Neural progenitor cell (in vitro differentiated cells): ENCODE data around the gene ABCC8. TPM values are rescaled to one million over a fixed set of nuclear protein-coding genes. Genes with fewer than 3 reads are reported as not detected.

Experiments
- DNase-seq: peaks from one replicate; pipeline ENCODE4 v3.0.0-alpha.2; 2016; ENCODE audit warnings: low spot score
- H2AFZ ChIP-seq: fragments of 200-600 bp; sonication (generic); replicated peaks from 2 replicates; pipeline ENCODE4 v1.6.1; 2016; ENCODE audit warnings: antibody characterized with exemption
- H3F3A ChIP-seq: fragments of 200-600 bp; sonication (generic); 2 replicates; pipeline ENCODE4 v1.6.1; 2016; ENCODE audit warnings: antibody characterized with exemption, low read depth
- H3K27ac ChIP-seq: fragments of 200-600 bp; sonication (generic); 2 replicates; pipeline ENCODE4 v1.5.1; 2016; ENCODE audit warnings: mild to moderate bottlenecking
- H3K27me3 ChIP-seq: fragments of 200-600 bp; sonication (generic); 2 replicates; pipeline ENCODE4 v1.6.1; 2016; ENCODE audit warnings: mild to moderate bottlenecking, moderate library complexity
- H3K36me3 ChIP-seq: fragments of 200-600 bp; sonication (generic); 2 replicates; pipeline ENCODE4 v1.5.1; 2016
- H3K4me1 ChIP-seq: fragments of 200-600 bp; sonication (generic); 2 replicates; pipeline ENCODE4 v1.6.1; 2016; ENCODE audit warnings: mixed run types
- H3K4me2 ChIP-seq: fragments of 200-600 bp; sonication (generic); 2 replicates; pipeline ENCODE4 v1.6.1; 2016
- H3K4me3 ChIP-seq: fragments of 200-600 bp; sonication (generic); 2 replicates; pipeline ENCODE4 v1.5.1; 2016
- H3K79me2 ChIP-seq: fragments of 200-600 bp; sonication (generic); 2 replicates; pipeline ENCODE4 v1.6.1; 2016; ENCODE audit warnings: low read depth
- H3K9ac ChIP-seq: fragments of 200-600 bp; sonication (generic); 2 replicates; pipeline ENCODE4 v1.6.1; 2016
- H3K9me3 ChIP-seq: fragments of 200-600 bp; sonication (generic); 2 replicates; pipeline ENCODE4 v1.5.1; 2016; ENCODE audit warnings: low read depth
- H4K20me1 ChIP-seq: fragments of 200-600 bp; sonication (generic); 2 replicates; pipeline ENCODE4 v1.6.1; 2016; ENCODE audit warnings: low read depth
- H3K27ac Mint-ChIP-seq: 3 replicates; pipeline ENCODE4 v1.8.0; 2021; ENCODE audit warnings: mixed read lengths
- H3K27me3 Mint-ChIP-seq: 2 replicates; pipeline ENCODE4 v1.8.0; 2022; ENCODE audit warnings: low read depth, mild to moderate bottlenecking, inconsistent platforms, moderate library complexity, mixed read lengths; ENCODE audit not compliant: insufficient read depth
- H3K36me3 Mint-ChIP-seq: 3 replicates; pipeline ENCODE4 v1.8.0; 2021; ENCODE audit warnings: mixed read lengths
- H3K4me1 Mint-ChIP-seq: 3 replicates; pipeline ENCODE4 v1.8.0; 2021; ENCODE audit warnings: mixed read lengths
- H3K4me3 Mint-ChIP-seq: 3 replicates; pipeline ENCODE4 v1.8.0; 2021; ENCODE audit warnings: mild to moderate bottlenecking, moderate library complexity, mixed read lengths
- H3K9me3 Mint-ChIP-seq: 3 replicates; pipeline ENCODE4 v1.8.0; 2020; ENCODE audit warnings: mixed read lengths
- CTCF ChIP-seq: fragments of 200-600 bp; sonication (generic); IDR thresholded peaks from 2 replicates; pipeline ENCODE4 v1.5.1; 2017; ENCODE audit warnings: antibody characterized with exemption, mild to moderate bottlenecking
- EZH2 ChIP-seq: fragments of 200-600 bp; sonication (generic); IDR thresholded peaks from 2 replicates; pipeline ENCODE4 v1.6.1; 2017; ENCODE audit warnings: antibody characterized with exemption, mild to moderate bottlenecking, moderate library complexity
- EZH2phosphoT487 ChIP-seq: fragments of 200-600 bp; sonication (generic); IDR thresholded peaks from 2 replicates; pipeline ENCODE4 v1.6.1; 2017; ENCODE audit warnings: antibody characterized with exemption
- total RNA-seq: library from RNA; depleted of rRNA; stranded (reverse); fragments of >200 nt; gene quantifications from 2 replicates; pipeline ENCODE4 v1.2.3, GENCODE V29; 2015; ENCODE audit warnings: low replicate concordance

ABCC8 gene
- total RNA-seq, 1 donor from 2014 or later, result 0.32 TPM

GRCh38 chr11:17473071-17473744 is 3.4 kb downstream of the ABCC8 start:
- peaks cover 25% of the 10 kb centered on the region for H3K4me1 Mint-ChIP-seq

GRCh38 chr11:17472467-17472866 is 4.2 kb downstream of the ABCC8 start:
- H3K9me3 ChIP-seq, result no peaks in the 10 kb centered on the region
- H3K4me1 ChIP-seq, result peaks cover 21% of the 10 kb centered on the region
- H3K79me2 ChIP-seq, result no peaks in the 10 kb centered on the region
- Mint-ChIP-seq H3K36me3 (no peaks in the 10 kb centered on the region), H3K4me1 (peaks cover 20% of the 10 kb centered on the region), H3K27me3 (peaks cover 32% of the 10 kb centered on the region), H3K9me3 (no peaks in the 10 kb centered on the region), H3K27ac (no peak overlapping the region), H3K4me3 (no peak overlapping the region)
- H3K36me3 ChIP-seq, result no peaks in the 10 kb centered on the region
- H4K20me1 ChIP-seq, result peaks cover 16% of the 10 kb centered on the region
- H3K27me3 ChIP-seq, result peaks cover 82% of the 10 kb centered on the region
- TF ChIP-seq EZH2 (no peak), CTCF (no peak), EZH2phosphoT487 (no peak)
- H3F3A ChIP-seq, result peaks cover 28% of the 10 kb centered on the region
- H3K4me3 ChIP-seq, result no peak overlapping the region
- H2AFZ ChIP-seq, result no peak overlapping the region
- DNase-seq, result peak; percentile 57
- no peak overlapping the region for H3K27ac ChIP-seq
- no peak overlapping the region for H3K9ac ChIP-seq
- H3K4me2 ChIP-seq, result peak overlapping the region; percentile 50

More at GRCh38 chr11:17473071-17473744, 3.4 kb downstream of the ABCC8 start:
- H3F3A ChIP-seq, result peaks cover 36% of the 10 kb centered on the region
- no peak overlapping the region for H3K27ac ChIP-seq
- Mint-ChIP-seq H3K27me3 (peaks cover 36% of the 10 kb centered on the region), H3K36me3 (no peaks in the 10 kb centered on the region), H3K4me3 (no peak overlapping the region), H3K27ac (no peak overlapping the region), H3K9me3 (no peaks in the 10 kb centered on the region)
- H3K36me3 ChIP-seq, result no peaks in the 10 kb centered on the region
- no peak overlapping the region for H3K9ac ChIP-seq
- peaks cover 89% of the 10 kb centered on the region for H3K27me3 ChIP-seq
- TF ChIP-seq EZH2 (no peak), CTCF (peak; percentile 69), EZH2phosphoT487 (no peak)
- peaks cover 23% of the 10 kb centered on the region for H4K20me1 ChIP-seq
- no peak overlapping the region for H3K4me3 ChIP-seq
- H3K4me2 ChIP-seq, result peak overlapping the region; percentile 50
- H2AFZ ChIP-seq, result no peak overlapping the region
- peaks cover 23% of the 10 kb centered on the region for H3K4me1 ChIP-seq
- peak; percentile 84 for DNase-seq
- no peaks in the 10 kb centered on the region for H3K9me3 ChIP-seq
- H3K79me2 ChIP-seq, result no peaks in the 10 kb centered on the region

DNA sequence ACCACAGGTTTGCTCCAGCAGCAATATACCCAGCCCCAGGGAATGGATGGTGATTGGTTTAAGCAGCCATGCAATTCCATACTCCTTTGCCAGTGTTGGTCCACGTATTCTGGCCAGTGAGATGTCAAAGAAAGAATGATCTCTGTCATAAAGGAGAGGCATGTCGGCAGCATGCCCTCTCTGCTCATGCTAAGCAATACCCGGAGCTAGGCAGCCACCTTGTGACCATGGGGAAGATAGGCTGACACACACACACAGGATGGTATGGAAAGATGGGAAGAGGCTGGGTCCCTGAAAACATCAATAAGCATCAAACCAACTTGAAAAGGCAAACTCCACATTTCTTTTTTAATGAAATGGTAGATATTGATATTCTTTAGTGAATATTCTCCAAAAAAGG is 5.1 kb downstream of the ABCC8 start:
- no peaks in the 10 kb centered on the region for H3K9me3 ChIP-seq
- no peak overlapping the region for H3K9ac ChIP-seq
- Mint-ChIP-seq H3K36me3 (no peaks in the 10 kb centered on the region), H3K27me3 (peaks cover 28% of the 10 kb centered on the region), H3K4me1 (peaks cover 19% of the 10 kb centered on the region), H3K9me3 (no peaks in the 10 kb centered on the region), H3K27ac (no peak overlapping the region), H3K4me3 (no peak overlapping the region)
- H4K20me1 ChIP-seq, result peaks cover 9% of the 10 kb centered on the region
- no peak overlapping the region for H3K4me2 ChIP-seq
- no peaks in the 10 kb centered on the region for H3K36me3 ChIP-seq
- TF ChIP-seq CTCF (no peak), EZH2phosphoT487 (no peak), EZH2 (no peak)
- H2AFZ ChIP-seq, result no peak overlapping the region
- DNase-seq, result no peak
- H3K79me2 ChIP-seq, result no peaks in the 10 kb centered on the region
- no peak overlapping the region for H3K27ac ChIP-seq
- peaks cover 21% of the 10 kb centered on the region for H3K4me1 ChIP-seq
- H3F3A ChIP-seq, result peaks cover 20% of the 10 kb centered on the region
- H3K4me3 ChIP-seq, result no peak overlapping the region
- H3K27me3 ChIP-seq, result peaks cover 72% of the 10 kb centered on the region
